GM20000 (cell line): ENCODE results near the gene SASH1.

Experiments used
- DNase-seq: peaks from one replicate; pipeline ENCODE4 v3.0.0; 2012; ENCODE audit warnings: low spot score
- CTCF ChIP-seq: IDR thresholded peaks from 2 replicates; pipeline ENCODE4 v1.5.1; 2012; ENCODE audit warnings: mild to moderate bottlenecking, control low read depth; ENCODE audit errors: extremely low read depth, missing control alignments

The SASH1 gene

GRCh38 chr6:148501178-148501590 is 158.5 kb downstream of the SASH1 start:
- no peak for DNase-seq
- TF ChIP-seq CTCF: no peak

- no peak for TF ChIP-seq CTCF
- no peak for DNase-seq
Measured at GRCh38 chr6:148502083-148502772, 159.6 kb downstream of the SASH1 start.

- TF ChIP-seq CTCF: no peak
- DNase-seq: no peak
Measured at GRCh38 chr6:148502773-148503135, 160.1 kb downstream of the SASH1 start.

GRCh38 chr6:148503703-148504102 is 161.1 kb downstream of the SASH1 start:
- TF ChIP-seq CTCF: no peak
- no peak for DNase-seq

GRCh38 chr6:148507774-148508173 is 165.1 kb downstream of the SASH1 start:
- TF ChIP-seq CTCF: no peak
- no peak for DNase-seq

DNA sequence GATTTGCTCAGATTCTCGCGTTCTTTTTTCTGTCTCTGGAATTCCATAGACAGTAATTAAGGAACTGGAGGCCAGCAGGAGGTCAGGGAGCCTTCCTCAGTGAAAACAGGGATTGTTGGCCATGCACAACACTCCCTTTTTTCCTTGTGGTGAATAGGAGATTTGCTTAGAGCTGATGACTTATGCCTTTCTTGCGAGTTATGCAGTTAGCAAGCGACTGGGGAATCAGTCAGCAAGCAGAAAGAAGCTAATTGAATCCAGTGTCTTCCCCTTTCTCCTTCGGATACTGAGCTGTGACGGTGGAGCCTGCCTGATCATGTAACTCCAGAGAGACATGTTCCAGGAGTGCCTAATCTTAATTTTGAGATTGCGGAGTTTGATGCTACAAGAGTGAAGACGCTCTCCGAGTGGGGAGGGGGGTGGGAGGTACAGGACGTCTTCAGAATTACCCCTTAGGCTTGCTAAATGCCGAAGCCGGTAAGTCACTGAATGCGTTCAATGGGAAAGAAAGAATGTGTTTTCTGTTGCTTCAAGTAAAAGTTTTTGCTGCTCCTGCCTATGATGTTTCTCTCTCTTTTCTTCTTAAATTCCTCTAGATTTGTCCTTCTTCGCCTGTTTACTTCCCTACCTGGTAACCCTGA is 165.9 kb downstream of the SASH1 start:
- TF ChIP-seq CTCF: no peak
- no peak for DNase-seq

DNA sequence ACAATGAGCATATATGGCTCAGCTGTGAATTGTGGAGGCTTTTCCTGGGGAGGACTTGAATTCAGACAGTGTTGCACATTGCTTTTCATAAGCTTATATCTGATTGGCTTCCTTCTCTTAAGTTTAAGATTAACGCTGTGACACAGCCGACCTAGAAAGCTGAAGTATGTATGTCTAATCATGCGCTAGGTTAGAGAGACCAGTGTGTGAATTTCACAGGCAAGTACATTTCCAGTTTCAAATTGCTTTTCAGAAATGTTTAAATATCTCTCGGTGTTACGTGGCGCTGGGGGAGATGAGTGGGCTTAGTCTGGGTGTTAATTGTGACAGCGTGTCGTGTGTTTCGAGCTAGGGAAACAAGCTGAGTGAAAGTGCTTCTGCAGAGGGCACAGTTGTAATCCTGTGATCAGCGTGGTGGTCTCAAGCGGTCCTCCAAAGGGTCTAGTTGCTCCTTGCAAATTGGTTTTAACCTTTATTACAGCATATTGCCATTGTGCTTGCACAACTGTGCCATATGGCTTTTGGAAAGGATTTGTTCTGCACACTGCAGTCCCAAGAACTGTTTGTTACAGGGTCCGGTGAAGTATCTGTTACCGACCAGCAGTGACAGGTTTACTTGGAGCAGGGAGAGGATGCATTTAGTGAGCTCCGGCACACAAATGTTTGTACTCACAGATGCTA is 166.6 kb downstream of the SASH1 start:
- TF ChIP-seq CTCF: no peak
- no peak for DNase-seq
